ENCODE data around the gene LUC7L3.

GRCh38 chr17:50799582-50799981, 80.2 kb downstream of the LUC7L3 start:
- TF ChIP-seq CTCF (IDR thresholded peaks at IDR 0.05) (no peak), POLR2A (IDR thresholded peaks at IDR 0.05) (no peak)
